Fibroblast of lung (primary cell): ENCODE results near the gene POMGNT1. TPM values are rescaled to one million over a fixed set of nuclear protein-coding genes. Genes with fewer than 3 reads are reported as not detected.

Experiments used
- DNase-seq, 2 donors: peaks; one replicate each; pipeline versions ENCODE4 v3.0.0 to v3.0.0-alpha.2; 2010; ENCODE audit warnings: low read depth in 2 of 2
- H2AFZ ChIP-seq: 2 replicates; pipeline ENCODE4 v1.5.1; 2012; ENCODE audit warnings: low read length, control low read depth, inconsistent platforms
- H3K27ac ChIP-seq: 2 replicates; pipeline ENCODE4 v1.5.1; 2011; ENCODE audit warnings: low read length, control low read depth; ENCODE audit not compliant: insufficient read depth
- H3K27me3 ChIP-seq: 2 replicates; pipeline ENCODE4 v1.5.1; 2011; ENCODE audit warnings: mild to moderate bottlenecking, low read length; ENCODE audit not compliant: control insufficient read depth, insufficient read depth
- H3K36me3 ChIP-seq: 2 replicates; pipeline ENCODE4 v1.5.1; 2011; ENCODE audit warnings: low read length; ENCODE audit not compliant: control insufficient read depth, insufficient read depth
- H3K4me1 ChIP-seq: 2 replicates; pipeline ENCODE4 v1.5.1; 2011; ENCODE audit warnings: low read length; ENCODE audit not compliant: control insufficient read depth, insufficient read depth; ENCODE audit errors: extremely low read depth
- H3K4me2 ChIP-seq: 2 replicates; pipeline ENCODE4 v1.5.1; 2011; ENCODE audit warnings: low read length, control low read depth; ENCODE audit not compliant: insufficient read depth; ENCODE audit errors: extremely low read depth
- H3K4me3 ChIP-seq, 4 experiments: fragments of 200-600 bp in 1 of 4; sonication (generic) in 1 of 4; replicated peaks in 1 of 4; 2 replicates each; pipeline ENCODE4 v1.5.1; 2011 to 2016; ENCODE audit warnings: low read length in 4 of 4, low read depth in 3 of 4, mild to moderate bottlenecking in 3 of 4, control low read depth in 2 of 4, inconsistent platforms in 1 of 4, mixed read lengths in 1 of 4; ENCODE audit not compliant: insufficient read depth in 1 of 4; ENCODE audit errors: control extremely low read depth in 1 of 4
- H3K79me2 ChIP-seq: 2 replicates; pipeline ENCODE4 v1.5.1; 2012; ENCODE audit warnings: mild to moderate bottlenecking, low read length, inconsistent platforms; ENCODE audit not compliant: control insufficient read depth, insufficient read depth
- H3K9ac ChIP-seq: 2 replicates; pipeline ENCODE4 v1.5.1; 2011; ENCODE audit warnings: mild to moderate bottlenecking, low read length, control low read depth; ENCODE audit not compliant: insufficient read depth
- H3K9me3 ChIP-seq: 2 replicates; pipeline ENCODE4 v1.5.1; 2012; ENCODE audit warnings: low read depth, low read length; ENCODE audit not compliant: control insufficient read depth, insufficient read depth
- H4K20me1 ChIP-seq: 2 replicates; pipeline ENCODE4 v1.5.1; 2011; ENCODE audit warnings: low read length; ENCODE audit not compliant: control insufficient read depth, insufficient read depth; ENCODE audit errors: extremely low read depth
- EZH2 ChIP-seq: IDR thresholded peaks from 2 replicates; pipeline ENCODE4 v1.5.1; 2012; ENCODE audit warnings: low read length, control low read depth, mild to moderate bottlenecking; ENCODE audit errors: missing control alignments
- polyA plus RNA-seq, 2 donors: library from polyadenylated mRNA; depleted of rRNA in 1 of 2; stranded (reverse) in 1 of 2; unstranded in 1 of 2; fragments of >200 nt; gene quantifications; 2 replicates each; pipeline ENCODE4 v1.2.1, GENCODE V29; 2011 to 2012; ENCODE audit warnings: missing spikeins in 1 of 2
- total RNA-seq: library from RNA; depleted of rRNA; stranded (reverse); fragments of >200 nt; gene quantifications from 2 replicates; pipeline ENCODE4 v1.2.1, GENCODE V29; 2014
- TF ChIP-seq, protein P1 (sequence below), 2 donors: IDR thresholded peaks in 1 of 2; conservative IDR thresholded peaks in 1 of 2; 1 replicate in 1 of 2; 2 replicates in 1 of 2; pipeline ENCODE4 v1.5.1; 2011 to 2012; ENCODE audit warnings: low read length in 2 of 2, control low read depth in 1 of 2, inconsistent platforms in 1 of 2, low read depth in 1 of 2, mild to moderate bottlenecking in 1 of 2

POMGNT1 gene
- total and polyA plus RNA-seq, 2 donors (not counting 1 experiment from before 2014, with no cell fraction given), result 42.2 to 51.7 TPM

DNA sequence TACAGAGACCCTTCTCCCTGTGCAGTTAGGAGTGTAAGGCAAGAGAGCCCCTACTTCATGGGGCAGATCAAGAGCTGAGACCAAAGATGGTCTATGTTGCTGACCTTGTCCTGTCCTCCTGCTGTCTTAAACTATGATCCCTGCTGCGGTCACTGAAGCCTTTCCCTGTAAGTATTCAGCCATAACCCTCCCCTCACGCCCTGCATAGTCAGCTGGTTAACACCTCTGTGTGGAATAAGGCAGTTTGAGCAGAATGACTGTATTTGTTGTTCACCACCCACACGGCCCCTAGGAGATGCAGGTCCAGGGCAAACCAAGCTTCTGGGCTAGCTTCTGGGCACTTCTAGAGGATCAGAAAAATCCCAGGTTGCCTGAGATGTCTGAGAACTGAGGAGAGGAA lies 23.0 kb downstream of the POMGNT1 start:
- H3K4me1 ChIP-seq, result peaks cover 6% of the 10 kb centered on the region
- H3K27ac ChIP-seq, result no peak overlapping the region
- no peaks in the 10 kb centered on the region for H3K36me3 ChIP-seq
- no peak overlapping the region for H3K9ac ChIP-seq
- H3K4me3 ChIP-seq, result no peak overlapping the region
- DNase-seq, result no peak
- H4K20me1 ChIP-seq, result no peaks in the 10 kb centered on the region
- H3K9me3 ChIP-seq, result no peaks in the 10 kb centered on the region
- H2AFZ ChIP-seq, result no peak overlapping the region
- no peaks in the 10 kb centered on the region for H3K79me2 ChIP-seq
- no peak overlapping the region for H3K4me2 ChIP-seq
- no peaks in the 10 kb centered on the region for H3K27me3 ChIP-seq
- TF ChIP-seq EZH2, result no peak
- TF ChIP-seq, protein P1, sequence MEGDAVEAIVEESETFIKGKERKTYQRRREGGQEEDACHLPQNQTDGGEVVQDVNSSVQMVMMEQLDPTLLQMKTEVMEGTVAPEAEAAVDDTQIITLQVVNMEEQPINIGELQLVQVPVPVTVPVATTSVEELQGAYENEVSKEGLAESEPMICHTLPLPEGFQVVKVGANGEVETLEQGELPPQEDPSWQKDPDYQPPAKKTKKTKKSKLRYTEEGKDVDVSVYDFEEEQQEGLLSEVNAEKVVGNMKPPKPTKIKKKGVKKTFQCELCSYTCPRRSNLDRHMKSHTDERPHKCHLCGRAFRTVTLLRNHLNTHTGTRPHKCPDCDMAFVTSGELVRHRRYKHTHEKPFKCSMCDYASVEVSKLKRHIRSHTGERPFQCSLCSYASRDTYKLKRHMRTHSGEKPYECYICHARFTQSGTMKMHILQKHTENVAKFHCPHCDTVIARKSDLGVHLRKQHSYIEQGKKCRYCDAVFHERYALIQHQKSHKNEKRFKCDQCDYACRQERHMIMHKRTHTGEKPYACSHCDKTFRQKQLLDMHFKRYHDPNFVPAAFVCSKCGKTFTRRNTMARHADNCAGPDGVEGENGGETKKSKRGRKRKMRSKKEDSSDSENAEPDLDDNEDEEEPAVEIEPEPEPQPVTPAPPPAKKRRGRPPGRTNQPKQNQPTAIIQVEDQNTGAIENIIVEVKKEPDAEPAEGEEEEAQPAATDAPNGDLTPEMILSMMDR (conservative IDR thresholded peaks at IDR 0.05 in 1 of 2, IDR thresholded peaks at IDR 0.05 in 1 of 2; ENCODE audit: low read depth in 1 of 2, low read length in 2 of 2), result no peak

DNA sequence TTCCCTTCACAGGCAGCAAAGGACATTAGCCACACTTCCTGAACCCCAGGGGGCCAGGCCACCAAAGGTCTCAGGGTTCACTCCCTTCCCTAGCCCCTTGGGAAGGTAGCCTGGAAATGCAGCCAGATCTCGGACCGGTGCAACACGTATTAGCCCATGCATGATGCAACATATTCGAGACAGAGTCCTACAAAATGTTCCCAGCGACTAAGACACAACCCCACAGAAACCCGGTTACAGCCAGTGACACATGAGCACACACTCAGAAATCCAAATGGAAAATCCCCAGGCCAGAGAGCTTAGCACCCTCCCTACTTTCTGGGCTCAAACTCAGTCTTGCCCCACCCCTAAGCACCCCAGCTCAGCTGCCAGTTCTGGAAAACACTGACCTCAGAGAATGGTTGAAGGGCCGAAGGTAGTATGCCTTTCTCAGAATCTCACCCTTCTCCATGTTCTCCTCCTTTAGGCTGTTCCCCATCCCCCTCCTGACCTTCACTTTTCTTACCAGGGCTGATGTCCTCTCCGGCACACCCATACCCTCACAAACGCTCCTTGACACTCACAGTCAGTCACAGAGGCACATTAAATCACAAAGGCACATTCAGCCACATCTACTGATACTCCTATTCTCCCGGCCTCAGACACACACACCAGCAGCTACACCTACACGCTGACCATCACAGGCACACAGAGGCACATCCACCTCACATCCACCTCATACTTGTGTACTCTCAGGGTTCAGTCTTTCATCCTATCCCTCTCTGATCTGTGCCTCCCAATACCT lies 23.6 kb downstream of the POMGNT1 start, which contains the start of gene TSPAN1:
Gene TSPAN1, plus strand, starts transcription at position 640 of the 784 bp plus-strand sequence. CDS start 6,021 bp downstream, outside the sequence.
- Histone ChIP-seq H3K36me3 (no peaks in the 10 kb centered on the region), H3K27ac (no peak within 1 kb of the TSS), H3K9ac (no peak within 1 kb of the TSS), H3K9me3 (no peaks in the 10 kb centered on the region), H3K27me3 (peaks cover 5% of the 10 kb centered on the region), H3K4me2 (no peak within 1 kb of the TSS), H4K20me1 (no peaks in the 10 kb centered on the region), H3K79me2 (no peaks in the 10 kb centered on the region), H3K4me1 (peaks cover 6% of the 10 kb centered on the region), H2AFZ (no peak within 1 kb of the TSS), H3K4me3 (no peak within 1 kb of the TSS)
- TF ChIP-seq EZH2, result no peak
- TF ChIP-seq, protein P1 (conservative IDR thresholded peaks at IDR 0.05 in 1 of 2, IDR thresholded peaks at IDR 0.05 in 1 of 2; ENCODE audit: low read depth in 1 of 2, low read length in 2 of 2), result no peak
- DNase-seq, result peak in 1 of 2 donors; percentile 48

DNA sequence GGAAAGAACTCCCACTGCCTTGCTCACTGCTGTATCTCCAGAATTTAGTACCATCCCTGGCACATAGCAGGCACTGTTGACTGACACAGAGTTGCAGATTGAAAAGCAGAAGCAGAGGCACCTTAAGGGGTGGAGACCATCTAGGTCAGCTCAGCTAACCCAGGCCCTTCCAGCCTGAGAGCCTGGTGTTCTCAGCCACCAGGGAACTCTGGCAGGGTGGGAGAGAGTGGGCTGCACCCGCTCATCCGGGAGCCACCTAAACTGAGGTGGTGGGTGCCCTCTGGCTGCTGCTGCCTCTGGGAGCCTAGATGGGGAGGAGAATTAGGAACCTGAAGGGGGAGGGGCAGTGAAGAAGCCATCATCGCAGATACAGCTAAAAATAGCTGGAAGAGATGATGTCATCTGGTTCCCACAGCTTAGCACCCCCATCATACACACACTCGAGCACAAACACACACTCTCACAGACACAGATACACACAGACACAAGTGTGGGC lies 24.8 kb downstream of the POMGNT1 start:
- H3K9ac ChIP-seq, result no peak overlapping the region
- H3K79me2 ChIP-seq, result no peaks in the 10 kb centered on the region
- H3K36me3 ChIP-seq, result no peaks in the 10 kb centered on the region
- no peaks in the 10 kb centered on the region for H3K9me3 ChIP-seq
- no peaks in the 10 kb centered on the region for H4K20me1 ChIP-seq
- no peak overlapping the region for H3K4me2 ChIP-seq
- peaks cover 6% of the 10 kb centered on the region for H3K4me1 ChIP-seq
- H3K27me3 ChIP-seq, result peaks cover 13% of the 10 kb centered on the region
- no peak overlapping the region for H2AFZ ChIP-seq
- peak; percentile 32 to 42 for DNase-seq
- H3K4me3 ChIP-seq, result no peak overlapping the region
- no peak overlapping the region for H3K27ac ChIP-seq
- no peak for TF ChIP-seq EZH2
- TF ChIP-seq, protein P1 (conservative IDR thresholded peaks at IDR 0.05 in 1 of 2, IDR thresholded peaks at IDR 0.05 in 1 of 2; ENCODE audit: low read depth in 1 of 2, low read length in 2 of 2), result no peak
